Measurements from ENCODE around the gene EHF. TPM values are rescaled to one million over a fixed set of nuclear protein-coding genes. Genes with fewer than 3 reads are reported as not detected.

The EHF gene
- total and polyA plus RNA-seq, 2 of the 8 experiments (the other 6 are each of a cell fraction or from before 2014, with no cell fraction given) = not detected

- TF ChIP-seq E2F6 (IDR thresholded peaks at IDR 0.05) = no peak
These were observed 33.6 kb upstream of the EHF start (continued) for GRCh38 chr11:34587282-34587677.
